ENCODE data around the gene PELO. TPM values are rescaled to one million over a fixed set of nuclear protein-coding genes. Genes with fewer than 3 reads are reported as not detected.

PELO gene
- total and polyA plus RNA-seq, 4 donors, result 5.0 to 51.1 (median 35.6) TPM

GRCh38 chr5:52799358-52799982 is 11.8 kb downstream of the PELO start:
- no peaks in the 10 kb centered on the region for H3K9me3 ChIP-seq (ENCODE audit: control insufficient read depth in 4 of 4, insufficient read depth in 3 of 4, low read length in 3 of 4)
- TF ChIP-seq, protein P1, sequence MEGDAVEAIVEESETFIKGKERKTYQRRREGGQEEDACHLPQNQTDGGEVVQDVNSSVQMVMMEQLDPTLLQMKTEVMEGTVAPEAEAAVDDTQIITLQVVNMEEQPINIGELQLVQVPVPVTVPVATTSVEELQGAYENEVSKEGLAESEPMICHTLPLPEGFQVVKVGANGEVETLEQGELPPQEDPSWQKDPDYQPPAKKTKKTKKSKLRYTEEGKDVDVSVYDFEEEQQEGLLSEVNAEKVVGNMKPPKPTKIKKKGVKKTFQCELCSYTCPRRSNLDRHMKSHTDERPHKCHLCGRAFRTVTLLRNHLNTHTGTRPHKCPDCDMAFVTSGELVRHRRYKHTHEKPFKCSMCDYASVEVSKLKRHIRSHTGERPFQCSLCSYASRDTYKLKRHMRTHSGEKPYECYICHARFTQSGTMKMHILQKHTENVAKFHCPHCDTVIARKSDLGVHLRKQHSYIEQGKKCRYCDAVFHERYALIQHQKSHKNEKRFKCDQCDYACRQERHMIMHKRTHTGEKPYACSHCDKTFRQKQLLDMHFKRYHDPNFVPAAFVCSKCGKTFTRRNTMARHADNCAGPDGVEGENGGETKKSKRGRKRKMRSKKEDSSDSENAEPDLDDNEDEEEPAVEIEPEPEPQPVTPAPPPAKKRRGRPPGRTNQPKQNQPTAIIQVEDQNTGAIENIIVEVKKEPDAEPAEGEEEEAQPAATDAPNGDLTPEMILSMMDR (IDR thresholded peaks at IDR 0.05; ENCODE audit: control extremely low read depth, extremely low read depth), result no peak
- H3K4me3 ChIP-seq, result peak overlapping the region; percentile 33
- peak overlapping the region; percentile 57 to 90 for H3K9ac ChIP-seq (ENCODE audit: insufficient read depth in 1 of 2, low read length in 2 of 2)
- peaks cover 4 to 59% (median 11%) of the 10 kb centered on the region in 5 donors for H3K4me1 ChIP-seq (ENCODE audit: control insufficient read depth in 5 of 5, insufficient read depth in 5 of 5, low read length in 5 of 5)
- ATAC-seq (ENCODE audit: insufficient read depth, low FRiP score) (peak; percentile 5), DNase-seq (peak; percentile 77 to 88 (median 86))
- peaks cover 0 to 7% (median 3%) of the 10 kb centered on the region in 4 donors for H3K36me3 ChIP-seq (ENCODE audit: control insufficient read depth in 4 of 4, insufficient read depth in 4 of 4, low read length in 4 of 4)
- peak overlapping the region; percentile 87 to 95 for H3K27ac ChIP-seq (ENCODE audit: low read depth in 1 of 2, low read length in 1 of 2)
- no peaks in the 10 kb centered on the region for H3K27me3 ChIP-seq (ENCODE audit: control insufficient read depth in 3 of 3, insufficient read depth in 3 of 3, low read length in 2 of 3)
- WGBS, 2 donors, result 0 to 1% methylated on average over 19 of the region's 19 CpGs

GRCh38 chr5:52799983-52800393 is 12.3 kb downstream of the PELO start:
- no peaks in the 10 kb centered on the region for H3K9me3 ChIP-seq (ENCODE audit: control insufficient read depth in 4 of 4, insufficient read depth in 3 of 4, low read length in 3 of 4)
- 0% methylated on average over 33 to 34 of the region's 34 CpGs for WGBS, 2 donors
- no peaks in the 10 kb centered on the region for H3K27me3 ChIP-seq (ENCODE audit: control insufficient read depth in 3 of 3, insufficient read depth in 3 of 3, low read length in 2 of 3)
- ATAC-seq (ENCODE audit: insufficient read depth, low FRiP score) (peak; percentile 90), DNase-seq (peak; percentile 97 to 98 (median 97))
- peak overlapping the region; percentile 57 to 91 for H3K9ac ChIP-seq (ENCODE audit: insufficient read depth in 1 of 2, low read length in 2 of 2)
- peaks cover 0 to 9% (median 3%) of the 10 kb centered on the region in 4 donors for H3K36me3 ChIP-seq (ENCODE audit: control insufficient read depth in 4 of 4, insufficient read depth in 4 of 4, low read length in 4 of 4)
- TF ChIP-seq, protein P1 (IDR thresholded peaks at IDR 0.05; ENCODE audit: control extremely low read depth, extremely low read depth), result no peak
- peaks cover 4 to 60% (median 11%) of the 10 kb centered on the region in 5 donors for H3K4me1 ChIP-seq (ENCODE audit: control insufficient read depth in 5 of 5, insufficient read depth in 5 of 5, low read length in 5 of 5)
- peak overlapping the region; percentile 87 to 95 for H3K27ac ChIP-seq (ENCODE audit: low read depth in 1 of 2, low read length in 1 of 2)
- H3K4me3 ChIP-seq, result peak overlapping the region; percentile 60

DNA sequence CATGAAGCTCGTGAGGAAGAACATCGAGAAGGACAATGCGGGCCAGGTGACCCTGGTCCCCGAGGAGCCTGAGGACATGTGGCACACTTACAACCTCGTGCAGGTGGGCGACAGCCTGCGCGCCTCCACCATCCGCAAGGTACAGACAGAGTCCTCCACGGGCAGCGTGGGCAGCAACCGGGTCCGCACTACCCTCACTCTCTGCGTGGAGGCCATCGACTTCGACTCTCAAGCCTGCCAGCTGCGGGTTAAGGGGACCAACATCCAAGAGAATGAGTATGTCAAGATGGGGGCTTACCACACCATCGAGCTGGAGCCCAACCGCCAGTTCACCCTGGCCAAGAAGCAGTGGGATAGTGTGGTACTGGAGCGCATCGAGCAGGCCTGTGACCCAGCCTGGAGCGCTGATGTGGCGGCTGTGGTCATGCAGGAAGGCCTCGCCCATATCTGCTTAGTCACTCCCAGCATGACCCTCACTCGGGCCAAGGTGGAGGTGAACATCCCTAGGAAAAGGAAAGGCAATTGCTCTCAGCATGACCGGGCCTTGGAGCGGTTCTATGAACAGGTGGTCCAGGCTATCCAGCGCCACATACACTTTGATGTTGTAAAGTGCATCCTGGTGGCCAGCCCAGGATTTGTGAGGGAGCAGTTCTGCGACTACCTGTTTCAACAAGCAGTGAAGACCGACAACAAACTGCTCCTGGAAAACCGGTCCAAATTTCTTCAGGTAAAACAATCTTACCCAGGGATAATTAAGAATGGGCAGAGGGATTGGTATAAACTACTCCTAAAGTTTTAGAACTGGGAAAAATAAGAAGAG is 12.9 kb downstream of the PELO start:
- ATAC-seq (ENCODE audit: insufficient read depth, low FRiP score) (peak; percentile 78), DNase-seq (peak; percentile 65 to 68 (median 66))
- peak overlapping the region; percentile 60 for H3K4me3 ChIP-seq
- TF ChIP-seq, protein P1 (IDR thresholded peaks at IDR 0.05; ENCODE audit: control extremely low read depth, extremely low read depth), result no peak
- WGBS, 2 donors, result 5% methylated on average over 30 to 31 of the region's 31 CpGs
- H3K27me3 ChIP-seq (ENCODE audit: control insufficient read depth in 3 of 3, insufficient read depth in 3 of 3, low read length in 2 of 3), result no peaks in the 10 kb centered on the region
- H3K27ac ChIP-seq (ENCODE audit: low read depth in 1 of 2, low read length in 1 of 2), result peak overlapping the region; percentile 87 to 95
- H3K9ac ChIP-seq (ENCODE audit: insufficient read depth in 1 of 2, low read length in 2 of 2), result peak overlapping the region; percentile 34 to 91
- H3K4me1 ChIP-seq (ENCODE audit: control insufficient read depth in 5 of 5, insufficient read depth in 5 of 5, low read length in 5 of 5), result peaks cover 4 to 60% (median 11%) of the 10 kb centered on the region in 5 donors
- H3K9me3 ChIP-seq (ENCODE audit: control insufficient read depth in 4 of 4, insufficient read depth in 3 of 4, low read length in 3 of 4), result no peaks in the 10 kb centered on the region
- peaks cover 0 to 11% (median 5%) of the 10 kb centered on the region in 4 donors for H3K36me3 ChIP-seq (ENCODE audit: control insufficient read depth in 4 of 4, insufficient read depth in 4 of 4, low read length in 4 of 4)
